Measurements from ENCODE around the gene SNAP91.

DNA sequence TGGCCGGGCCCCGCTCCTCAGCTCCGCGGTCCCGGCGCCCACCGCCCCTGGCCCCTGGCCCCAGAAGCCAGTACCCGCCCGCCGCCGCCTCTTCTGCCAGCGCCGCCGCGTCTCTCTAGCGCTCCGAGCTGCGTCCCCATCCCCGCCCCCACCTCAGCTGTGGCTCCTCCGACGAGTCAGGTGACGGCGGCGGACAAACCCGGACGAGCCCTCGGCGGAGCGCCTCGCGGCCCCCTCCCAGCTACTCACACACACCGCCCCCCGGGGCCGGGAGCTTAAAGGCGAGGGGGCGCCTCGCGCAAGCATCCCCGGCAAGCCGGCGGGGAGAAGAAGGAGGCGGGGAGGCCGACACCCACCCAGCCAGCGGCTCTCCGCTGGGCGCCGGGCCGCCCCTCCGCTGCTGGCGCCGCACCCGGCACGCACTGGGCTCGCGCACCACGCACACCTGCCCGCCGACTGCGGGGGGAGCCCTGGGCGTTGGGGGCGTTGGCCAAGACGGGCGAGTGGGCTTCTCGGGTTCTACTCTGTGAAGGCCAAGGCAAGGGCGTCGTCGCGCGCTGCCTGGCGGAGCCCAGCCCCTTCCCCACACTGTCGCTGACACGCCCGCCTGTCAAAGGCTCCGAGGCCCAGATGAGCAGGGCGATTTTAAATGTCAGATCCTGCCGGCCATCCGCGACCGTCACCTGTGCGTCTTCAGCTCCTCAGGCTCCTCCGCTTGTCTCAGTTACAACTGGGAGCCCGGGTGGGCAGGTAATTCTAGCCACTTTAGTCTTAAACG lies at the start of gene SNAP91:
- TF ChIP-seq, protein P1, sequence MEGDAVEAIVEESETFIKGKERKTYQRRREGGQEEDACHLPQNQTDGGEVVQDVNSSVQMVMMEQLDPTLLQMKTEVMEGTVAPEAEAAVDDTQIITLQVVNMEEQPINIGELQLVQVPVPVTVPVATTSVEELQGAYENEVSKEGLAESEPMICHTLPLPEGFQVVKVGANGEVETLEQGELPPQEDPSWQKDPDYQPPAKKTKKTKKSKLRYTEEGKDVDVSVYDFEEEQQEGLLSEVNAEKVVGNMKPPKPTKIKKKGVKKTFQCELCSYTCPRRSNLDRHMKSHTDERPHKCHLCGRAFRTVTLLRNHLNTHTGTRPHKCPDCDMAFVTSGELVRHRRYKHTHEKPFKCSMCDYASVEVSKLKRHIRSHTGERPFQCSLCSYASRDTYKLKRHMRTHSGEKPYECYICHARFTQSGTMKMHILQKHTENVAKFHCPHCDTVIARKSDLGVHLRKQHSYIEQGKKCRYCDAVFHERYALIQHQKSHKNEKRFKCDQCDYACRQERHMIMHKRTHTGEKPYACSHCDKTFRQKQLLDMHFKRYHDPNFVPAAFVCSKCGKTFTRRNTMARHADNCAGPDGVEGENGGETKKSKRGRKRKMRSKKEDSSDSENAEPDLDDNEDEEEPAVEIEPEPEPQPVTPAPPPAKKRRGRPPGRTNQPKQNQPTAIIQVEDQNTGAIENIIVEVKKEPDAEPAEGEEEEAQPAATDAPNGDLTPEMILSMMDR (IDR thresholded peaks at IDR 0.05): no peak
- no peak for TF ChIP-seq POLR2A (IDR thresholded peaks at IDR 0.05)
- no peak for TF ChIP-seq POLR2AphosphoS5 (IDR thresholded peaks at IDR 0.05)
